ENCODE results near the gene JAML.

JAML gene

GRCh38 chr11:118232659-118233058, 7.8 kb upstream of the JAML start:
- Mint-ChIP-seq H3K4me1 (no peaks in the 10 kb centered on the region), H3K27ac (no peak overlapping the region), H3K4me3 (no peak overlapping the region), H3K9me3 (no peaks in the 10 kb centered on the region), H3K36me3 (ENCODE audit: low read depth) (no peaks in the 10 kb centered on the region), H3K27me3 (ENCODE audit: low read depth, poor library complexity) (peaks cover 27% of the 10 kb centered on the region)
- DNase-seq = no peak
- TF ChIP-seq, protein P1, sequence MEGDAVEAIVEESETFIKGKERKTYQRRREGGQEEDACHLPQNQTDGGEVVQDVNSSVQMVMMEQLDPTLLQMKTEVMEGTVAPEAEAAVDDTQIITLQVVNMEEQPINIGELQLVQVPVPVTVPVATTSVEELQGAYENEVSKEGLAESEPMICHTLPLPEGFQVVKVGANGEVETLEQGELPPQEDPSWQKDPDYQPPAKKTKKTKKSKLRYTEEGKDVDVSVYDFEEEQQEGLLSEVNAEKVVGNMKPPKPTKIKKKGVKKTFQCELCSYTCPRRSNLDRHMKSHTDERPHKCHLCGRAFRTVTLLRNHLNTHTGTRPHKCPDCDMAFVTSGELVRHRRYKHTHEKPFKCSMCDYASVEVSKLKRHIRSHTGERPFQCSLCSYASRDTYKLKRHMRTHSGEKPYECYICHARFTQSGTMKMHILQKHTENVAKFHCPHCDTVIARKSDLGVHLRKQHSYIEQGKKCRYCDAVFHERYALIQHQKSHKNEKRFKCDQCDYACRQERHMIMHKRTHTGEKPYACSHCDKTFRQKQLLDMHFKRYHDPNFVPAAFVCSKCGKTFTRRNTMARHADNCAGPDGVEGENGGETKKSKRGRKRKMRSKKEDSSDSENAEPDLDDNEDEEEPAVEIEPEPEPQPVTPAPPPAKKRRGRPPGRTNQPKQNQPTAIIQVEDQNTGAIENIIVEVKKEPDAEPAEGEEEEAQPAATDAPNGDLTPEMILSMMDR (IDR thresholded peaks at IDR 0.05) = no peak

- Mint-ChIP-seq H3K36me3 (ENCODE audit: low read depth) (no peaks in the 10 kb centered on the region), H3K27me3 (ENCODE audit: low read depth, poor library complexity) (peaks cover 35% of the 10 kb centered on the region), H3K27ac (no peak overlapping the region), H3K9me3 (no peaks in the 10 kb centered on the region), H3K4me1 (no peaks in the 10 kb centered on the region), H3K4me3 (no peak overlapping the region)
- TF ChIP-seq, protein P1 (IDR thresholded peaks at IDR 0.05) = no peak
- DNase-seq = no peak
Measured at GRCh38 chr11:118231461-118231860, 6.7 kb upstream of the JAML start.

- DNase-seq = no peak
- Mint-ChIP-seq H3K4me1 (no peaks in the 10 kb centered on the region), H3K27ac (no peak overlapping the region), H3K36me3 (ENCODE audit: low read depth) (no peaks in the 10 kb centered on the region), H3K4me3 (no peak overlapping the region), H3K9me3 (no peaks in the 10 kb centered on the region), H3K27me3 (ENCODE audit: low read depth, poor library complexity) (peaks cover 38% of the 10 kb centered on the region)
- TF ChIP-seq, protein P1 (IDR thresholded peaks at IDR 0.05) = no peak
Measured at GRCh38 chr11:118230088-118230487, 5.3 kb upstream of the JAML start.

DNA sequence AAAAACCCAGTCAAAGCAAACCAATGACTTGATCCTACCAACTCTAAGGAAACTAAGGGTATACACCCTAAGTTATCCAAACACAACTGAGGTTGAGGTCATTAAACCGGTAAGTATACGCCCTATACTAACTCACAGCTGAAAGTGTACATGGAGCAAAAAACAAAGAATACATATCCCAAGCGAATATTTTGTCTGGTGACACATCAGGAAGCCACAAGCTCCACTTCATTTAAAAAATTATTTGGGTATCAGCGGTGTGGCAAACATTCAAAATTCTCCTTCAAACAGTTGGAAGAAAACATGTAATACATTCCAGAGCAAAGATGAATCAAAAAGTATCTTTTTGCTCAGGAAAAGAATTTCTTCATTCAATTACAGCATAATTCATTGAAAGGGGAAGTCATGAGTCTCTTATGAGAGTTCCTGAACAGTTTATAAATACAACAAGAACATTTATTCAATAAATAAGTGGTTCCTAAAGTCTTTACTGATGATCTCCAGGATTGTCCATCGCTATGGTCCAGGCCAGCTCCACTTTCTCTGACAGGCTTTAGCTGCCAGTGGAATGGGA, 4.5 kb upstream of the JAML start:
- no peaks in the 10 kb centered on the region for H3K36me3 Mint-ChIP-seq (ENCODE audit: low read depth)
- no peak overlapping the region for H3K27ac Mint-ChIP-seq
- H3K4me3 Mint-ChIP-seq = no peak overlapping the region
- DNase-seq = no peak
- TF ChIP-seq, protein P1 (IDR thresholded peaks at IDR 0.05) = no peak
- no peaks in the 10 kb centered on the region for H3K9me3 Mint-ChIP-seq
- peaks cover 35% of the 10 kb centered on the region for H3K27me3 Mint-ChIP-seq (ENCODE audit: low read depth, poor library complexity)
- no peaks in the 10 kb centered on the region for H3K4me1 Mint-ChIP-seq

GRCh38 chr11:118227865-118228785, 3.3 kb upstream of the JAML start:
- Mint-ChIP-seq H3K4me3 (no peak overlapping the region), H3K27me3 (ENCODE audit: low read depth, poor library complexity) (peaks cover 29% of the 10 kb centered on the region), H3K9me3 (no peaks in the 10 kb centered on the region)

More at GRCh38 chr11:118227865-118228785, 3.3 kb upstream of the JAML start:
- Mint-ChIP-seq H3K36me3 (ENCODE audit: low read depth) (no peaks in the 10 kb centered on the region), H3K4me1 (no peaks in the 10 kb centered on the region), H3K27ac (no peak overlapping the region)
- TF ChIP-seq, protein P1 (IDR thresholded peaks at IDR 0.05) = no peak
- no peak for DNase-seq
